H9 (cell line): ENCODE results near the gene PPFIBP1. TPM values are rescaled to one million over a fixed set of nuclear protein-coding genes. Genes with fewer than 3 reads are reported as not detected.
A peak's percentile ranks its signal among the peaks of the same experiment; 100 is the strongest.

ENCODE experiments used
- DNase-seq: peaks from one replicate; pipeline ENCODE4 v3.0.0-alpha.2; 2017
- H2AFZ ChIP-seq: one replicate; pipeline ENCODE4 v1.6.1; 2013; ENCODE audit warnings: mild to moderate bottlenecking, low read length, control low read depth, moderate library complexity
- H2AK5ac ChIP-seq: 2 replicates; pipeline ENCODE4 v1.6.1; 2013; ENCODE audit warnings: low read length, control low read depth, mixed read lengths; ENCODE audit not compliant: insufficient read length
- H2BK120ac ChIP-seq: one replicate; pipeline ENCODE4 v1.6.1; 2013; ENCODE audit warnings: low read depth, mild to moderate bottlenecking, low read length, control low read depth, inconsistent platforms; ENCODE audit not compliant: poor library complexity, severe bottlenecking
- H2BK12ac ChIP-seq: 2 replicates; pipeline ENCODE4 v1.6.1; 2013; ENCODE audit warnings: low read length, control low read depth, mixed read lengths, low read depth; ENCODE audit not compliant: insufficient read length
- H2BK15ac ChIP-seq: 2 replicates; pipeline ENCODE4 v1.6.1; 2013; ENCODE audit warnings: low read depth, low read length, control low read depth
- H2BK20ac ChIP-seq: one replicate; pipeline ENCODE4 v1.6.1; 2013; ENCODE audit warnings: low read depth, mild to moderate bottlenecking, low read length, control low read depth, inconsistent platforms; ENCODE audit not compliant: poor library complexity, severe bottlenecking
- H2BK5ac ChIP-seq: 2 replicates; pipeline ENCODE4 v1.6.1; 2013; ENCODE audit warnings: low read length, control low read depth, mixed read lengths; ENCODE audit not compliant: insufficient read length
- H3K14ac ChIP-seq: 2 replicates; pipeline ENCODE4 v1.6.1; 2013; ENCODE audit warnings: low read length, control low read depth; ENCODE audit not compliant: insufficient read depth
- H3K18ac ChIP-seq: 2 replicates; pipeline ENCODE4 v1.6.1; 2013; ENCODE audit warnings: low read depth, mild to moderate bottlenecking, mixed read lengths, low read length, control low read depth; ENCODE audit not compliant: insufficient read length
- H3K23ac ChIP-seq: 2 replicates; pipeline ENCODE4 v1.6.1; 2013; ENCODE audit warnings: low read length, control low read depth, mixed read lengths, low read depth; ENCODE audit not compliant: insufficient read length
- H3K23me2 ChIP-seq: 2 replicates; pipeline ENCODE4 v1.6.1; 2013; ENCODE audit warnings: low read depth, mild to moderate bottlenecking, mixed read lengths, low read length, control low read depth; ENCODE audit not compliant: insufficient read length, poor library complexity, severe bottlenecking
- H3K27ac ChIP-seq: 2 replicates; pipeline ENCODE4 v1.5.1; 2013; ENCODE audit warnings: low read length, control low read depth, mixed read lengths, low read depth; ENCODE audit not compliant: insufficient read length
- H3K27me3 ChIP-seq: 2 replicates; pipeline ENCODE4 v1.6.1; 2013; ENCODE audit warnings: low read length, control low read depth, inconsistent platforms; ENCODE audit not compliant: insufficient read depth
- H3K4ac ChIP-seq: 2 replicates; pipeline ENCODE4 v1.6.1; 2013; ENCODE audit warnings: low read depth, mild to moderate bottlenecking, control low read depth, inconsistent platforms, low read length, moderate library complexity
- H3K4me1 ChIP-seq: 2 replicates; pipeline ENCODE4 v1.6.1; 2013; ENCODE audit warnings: low read length, control low read depth, inconsistent platforms; ENCODE audit not compliant: insufficient read depth
- H3K4me2 ChIP-seq: 2 replicates; pipeline ENCODE4 v1.6.1; 2013; ENCODE audit warnings: low read length, control low read depth, mixed read lengths; ENCODE audit not compliant: insufficient read length, insufficient read depth
- H3K56ac ChIP-seq: 2 replicates; pipeline ENCODE4 v1.6.1; 2013; ENCODE audit warnings: low read depth, mild to moderate bottlenecking, mixed read lengths, low read length, control low read depth; ENCODE audit not compliant: insufficient read length
- H3K79me1 ChIP-seq: 2 replicates; pipeline ENCODE4 v1.6.1; 2013; ENCODE audit warnings: low read depth, mild to moderate bottlenecking, moderate library complexity, low read length, control low read depth, inconsistent platforms; ENCODE audit not compliant: insufficient read depth, poor library complexity, severe bottlenecking
- H3K79me2 ChIP-seq: 2 replicates; pipeline ENCODE4 v1.6.1; 2013; ENCODE audit warnings: low read length, control low read depth, inconsistent platforms; ENCODE audit not compliant: insufficient read depth
- H3K9ac ChIP-seq: 2 replicates; pipeline ENCODE4 v1.6.1; 2013; ENCODE audit warnings: low read length, control low read depth, mixed read lengths; ENCODE audit not compliant: insufficient read length; ENCODE audit errors: extremely low read depth
- H3K9me3 ChIP-seq: one replicate; pipeline ENCODE4 v1.6.1; 2013; ENCODE audit warnings: low read depth, low read length, inconsistent platforms; ENCODE audit not compliant: control insufficient read depth
- H3T11ph ChIP-seq: one replicate; pipeline ENCODE4 v1.6.1; 2013; ENCODE audit warnings: mild to moderate bottlenecking, low read length, control low read depth, inconsistent platforms
- H4K20me1 ChIP-seq: one replicate; pipeline ENCODE4 v1.6.1; 2013; ENCODE audit not compliant: control insufficient read depth, insufficient read length, insufficient read depth
- H4K5ac ChIP-seq: 2 replicates; pipeline ENCODE4 v1.6.1; 2013; ENCODE audit warnings: low read depth, mild to moderate bottlenecking, mixed read lengths, low read length, control low read depth; ENCODE audit not compliant: insufficient read length
- H4K8ac ChIP-seq: replicated peaks from 2 replicates; pipeline ENCODE4 v1.6.1; 2013; ENCODE audit warnings: low read length, control low read depth, mixed read lengths, low read depth; ENCODE audit not compliant: insufficient read length
- H4K91ac ChIP-seq: 2 replicates; pipeline ENCODE4 v1.6.1; 2013; ENCODE audit warnings: low read depth, mild to moderate bottlenecking, moderate library complexity, mixed read lengths, low read length, control low read depth; ENCODE audit not compliant: insufficient read length
- H3K27ac Mint-ChIP-seq, 3 experiments: 2 replicates in 2 of 3; 3 replicates in 1 of 3; pipeline ENCODE4 v1.8.0; 2020 to 2021; ENCODE audit warnings: mixed read lengths in 3 of 3, mild to moderate bottlenecking in 1 of 3, moderate library complexity in 1 of 3
- H3K27me3 Mint-ChIP-seq: 2 replicates; pipeline ENCODE4 v1.8.0; 2021; ENCODE audit warnings: low read depth, mild to moderate bottlenecking, moderate library complexity, mixed read lengths
- H3K36me3 Mint-ChIP-seq, 3 experiments: 2 replicates in 2 of 3; 3 replicates in 1 of 3; pipeline ENCODE4 v1.8.0; 2020 to 2021; ENCODE audit warnings: low read depth in 3 of 3, mixed read lengths in 3 of 3; ENCODE audit not compliant: insufficient read depth in 1 of 3
- H3K4me1 Mint-ChIP-seq, 2 experiments: 2 replicates each; pipeline ENCODE4 v1.8.0; 2020; ENCODE audit warnings: mixed read lengths in 2 of 2
- H3K4me3 Mint-ChIP-seq, 2 experiments: 2 replicates in 1 of 2; 3 replicates in 1 of 2; pipeline ENCODE4 v1.8.0; 2020 to 2021; ENCODE audit warnings: mild to moderate bottlenecking in 2 of 2, mixed read lengths in 2 of 2, moderate library complexity in 1 of 2
- H3K9me3 Mint-ChIP-seq, 2 experiments: 2 replicates in 1 of 2; 3 replicates in 1 of 2; pipeline ENCODE4 v1.8.0; 2020; ENCODE audit warnings: mild to moderate bottlenecking in 2 of 2, mixed read lengths in 2 of 2, moderate library complexity in 1 of 2
- WGBS: extraction: QIAGEN DNeasy Blood & Tissue Kit; methylation state at CpG from one replicate; pipeline ENCODE4 v1.1.7; 2013; ENCODE audit warnings: missing lambda C conversion rate, low lambda C conversion rate, mixed read lengths; ENCODE audit not compliant: insufficient read length; ENCODE audit errors: extremely low coverage; 5-methylcytosine and 5-hydroxymethylcytosine counted together
- total RNA-seq: library from RNA; stranded (reverse); gene quantifications from 2 replicates; pipeline ENCODE4 v1.2.1, GENCODE V29; 2021
- TF ChIP-seq, protein P1 (sequence below): fragments of 200-600 bp; sonication (generic); conservative IDR thresholded peaks from 3 replicates; pipeline ENCODE4 v1.8.0; 2021; ENCODE audit warnings: antibody characterized with exemption, mild to moderate bottlenecking

PPFIBP1 gene
- total RNA-seq, 1 experiment from 2014 or later: 29.2 TPM

- peak; percentile 55 for DNase-seq
- H2BK120ac ChIP-seq: no peak overlapping the region
- H2BK12ac ChIP-seq: no peak overlapping the region
- Mint-ChIP-seq H3K9me3 (peaks cover 0 to 3% of the 10 kb centered on the region in 2 experiments; a peak in 1 of 5 replicates), H3K36me3 (peaks cover 4 to 11% (median 6%) of the 10 kb centered on the region in 3 experiments; a peak in 6 of 7 replicates), H3K27me3 (no peaks in the 10 kb centered on the region), H3K4me3 (0 out of 5 replicates have a peak overlapping the region, but pooled peaks of 1 of the 2 experiments have one; percentile 19), H3K4me1 (peaks cover 9 to 21% of the 10 kb centered on the region in 2 experiments), H3K27ac (peak overlapping the region; percentile 41 to 91 (median 87); a peak in 5 of 7 replicates)
- WGBS: no CpG with 5 or more reads among the region's 8 CpGs
- H3K4me2 ChIP-seq: no peak overlapping the region
- no peak overlapping the region for H3K9ac ChIP-seq
- H4K20me1 ChIP-seq: no peaks in the 10 kb centered on the region
- H3K56ac ChIP-seq: no peak overlapping the region
- no peaks in the 10 kb centered on the region for H3K9me3 ChIP-seq
- H3K23ac ChIP-seq: no peak overlapping the region
- H2BK15ac ChIP-seq: no peak overlapping the region
- no peak overlapping the region for H4K91ac ChIP-seq
- no peaks in the 10 kb centered on the region for H3K23me2 ChIP-seq
- H3K27ac ChIP-seq: no peak overlapping the region
- H3K4ac ChIP-seq: no peak overlapping the region
- H3K79me2 ChIP-seq: no peaks in the 10 kb centered on the region
- H3K14ac ChIP-seq: no peak overlapping the region
- H3T11ph ChIP-seq: no peak overlapping the region
- H2AFZ ChIP-seq: no peak overlapping the region
- no peak overlapping the region for H2AK5ac ChIP-seq
- peaks cover 4% of the 10 kb centered on the region for H3K79me1 ChIP-seq
- H2BK5ac ChIP-seq: no peak overlapping the region
- TF ChIP-seq, protein P1, sequence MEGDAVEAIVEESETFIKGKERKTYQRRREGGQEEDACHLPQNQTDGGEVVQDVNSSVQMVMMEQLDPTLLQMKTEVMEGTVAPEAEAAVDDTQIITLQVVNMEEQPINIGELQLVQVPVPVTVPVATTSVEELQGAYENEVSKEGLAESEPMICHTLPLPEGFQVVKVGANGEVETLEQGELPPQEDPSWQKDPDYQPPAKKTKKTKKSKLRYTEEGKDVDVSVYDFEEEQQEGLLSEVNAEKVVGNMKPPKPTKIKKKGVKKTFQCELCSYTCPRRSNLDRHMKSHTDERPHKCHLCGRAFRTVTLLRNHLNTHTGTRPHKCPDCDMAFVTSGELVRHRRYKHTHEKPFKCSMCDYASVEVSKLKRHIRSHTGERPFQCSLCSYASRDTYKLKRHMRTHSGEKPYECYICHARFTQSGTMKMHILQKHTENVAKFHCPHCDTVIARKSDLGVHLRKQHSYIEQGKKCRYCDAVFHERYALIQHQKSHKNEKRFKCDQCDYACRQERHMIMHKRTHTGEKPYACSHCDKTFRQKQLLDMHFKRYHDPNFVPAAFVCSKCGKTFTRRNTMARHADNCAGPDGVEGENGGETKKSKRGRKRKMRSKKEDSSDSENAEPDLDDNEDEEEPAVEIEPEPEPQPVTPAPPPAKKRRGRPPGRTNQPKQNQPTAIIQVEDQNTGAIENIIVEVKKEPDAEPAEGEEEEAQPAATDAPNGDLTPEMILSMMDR: no peak
- no peak overlapping the region for H2BK20ac ChIP-seq
- H4K5ac ChIP-seq: no peak overlapping the region
- no peak overlapping the region for H3K18ac ChIP-seq
- H3K4me1 ChIP-seq: no peaks in the 10 kb centered on the region; the same call in 1 of the 2 replicates
- no peak overlapping the region for H4K8ac ChIP-seq
- no peaks in the 10 kb centered on the region for H3K27me3 ChIP-seq
Measured at GRCh38 chr12:27541031-27541719, 17.2 kb downstream of the PPFIBP1 start.
